GM21423 (cell line): ENCODE data around the gene SPPL3.
"Not testable (repeated sequence)": the region's sequence is repeated elsewhere in the genome, so short reads cannot be mapped to it uniquely, and the experiment has no call there.

Experiments
- ATAC-seq: cut with Tn5 transposase; IDR thresholded peaks from one replicate; pipeline ENCODE4 v1.9.1; 2021; ENCODE audit warnings: mild to moderate bottlenecking, moderate library complexity; ENCODE audit not compliant: unreplicated experiment

SPPL3 gene

DNA sequence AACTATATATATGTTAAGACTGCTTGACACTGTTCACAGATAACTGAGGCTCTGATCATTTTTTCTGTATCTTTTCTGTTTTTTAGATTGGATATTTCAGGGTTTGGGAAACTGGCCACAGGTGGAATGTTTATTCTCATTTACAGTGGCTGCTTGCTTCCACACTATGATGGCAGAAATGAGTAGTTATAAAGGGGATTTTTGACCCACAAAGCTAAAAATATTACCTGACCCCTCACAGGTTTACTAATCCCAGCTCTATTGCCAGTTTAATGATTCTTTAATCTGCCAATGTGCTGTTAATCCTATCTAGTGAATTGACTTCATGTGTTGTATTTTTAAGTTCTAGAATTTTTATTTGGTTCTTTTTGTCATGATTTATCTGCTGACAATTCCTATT, 148.9 kb downstream of the SPPL3 start:
- ATAC-seq, result no peak

DNA sequence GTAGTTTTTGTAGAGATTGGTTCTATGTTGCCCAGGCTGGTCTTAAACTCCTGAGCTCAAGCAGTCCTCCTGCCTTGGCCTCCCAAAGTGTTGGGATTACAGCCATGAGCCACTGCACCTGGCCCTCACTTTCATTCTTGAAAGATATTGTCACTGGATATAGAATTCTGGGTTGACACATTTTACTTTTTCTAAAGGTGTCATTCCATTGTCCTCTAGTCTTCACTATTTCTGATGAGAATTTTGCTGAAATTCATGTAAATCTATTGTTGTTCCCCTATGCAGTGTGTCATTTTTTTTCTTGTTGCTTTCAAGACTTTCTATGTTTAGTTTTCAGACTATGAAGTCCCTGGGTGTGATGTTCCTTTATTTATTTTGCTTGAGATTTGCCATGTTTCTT, 149.4 kb downstream of the SPPL3 start:
- no peak for ATAC-seq

DNA sequence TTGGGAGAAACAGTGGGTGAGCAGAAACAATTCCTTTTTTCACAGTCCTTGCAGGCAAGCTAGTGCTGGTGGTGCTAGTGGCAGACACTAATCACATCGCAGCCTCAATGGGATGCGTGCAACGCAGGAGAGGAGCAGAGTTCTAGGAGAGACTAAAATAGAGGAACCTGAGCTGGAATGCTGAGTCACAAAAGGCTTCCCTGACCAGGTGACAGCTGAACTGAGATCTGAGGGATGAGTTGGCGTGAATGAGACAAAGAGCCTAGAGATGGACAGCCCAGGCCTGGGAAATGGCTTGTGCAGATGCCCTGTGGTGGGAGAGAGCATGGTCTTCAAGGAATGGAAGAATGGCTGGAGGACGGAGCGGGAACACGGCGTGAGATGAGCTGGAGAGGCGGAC, 152.8 kb downstream of the SPPL3 start:
- ATAC-seq, result no peak

DNA sequence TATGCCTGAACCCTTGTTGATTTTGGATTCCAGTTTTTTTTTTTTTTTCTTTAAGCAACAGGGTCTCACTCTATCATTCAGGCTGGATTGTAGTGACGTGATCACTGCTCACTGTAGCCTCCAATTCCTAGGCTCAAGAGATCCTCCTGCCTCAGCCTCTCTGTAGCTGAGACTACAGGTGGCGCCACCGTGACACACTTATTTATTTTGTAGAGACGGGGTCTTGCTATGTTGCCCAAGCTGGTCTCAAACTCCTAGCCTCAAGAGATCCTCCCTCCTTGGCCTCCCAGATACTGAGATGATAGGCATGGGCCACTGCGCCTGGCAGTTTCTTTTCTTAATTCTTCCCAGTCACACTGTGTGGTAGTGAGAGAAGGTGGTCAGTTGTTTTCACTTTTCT, 153.4 kb downstream of the SPPL3 start:
- no peak for ATAC-seq

DNA sequence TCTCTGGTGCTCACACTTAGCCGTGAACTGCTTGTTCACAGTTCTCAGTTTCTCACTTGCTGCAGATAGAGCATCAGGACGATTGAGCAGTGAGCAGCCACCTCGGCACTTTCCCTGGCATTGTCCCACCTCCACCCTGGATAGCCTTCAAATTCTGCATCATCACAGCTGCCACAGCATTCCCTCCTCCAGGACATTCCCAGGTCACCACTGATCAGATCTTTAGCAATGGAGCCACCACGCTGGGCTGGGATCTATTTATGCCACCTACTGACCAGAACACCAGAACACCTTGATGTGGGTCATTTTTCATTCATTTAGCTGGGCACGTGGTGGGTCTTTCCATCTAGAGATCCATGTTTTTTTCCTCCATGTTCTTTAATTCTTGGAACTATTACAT, 154.9 kb downstream of the SPPL3 start:
- ATAC-seq, result no peak

DNA sequence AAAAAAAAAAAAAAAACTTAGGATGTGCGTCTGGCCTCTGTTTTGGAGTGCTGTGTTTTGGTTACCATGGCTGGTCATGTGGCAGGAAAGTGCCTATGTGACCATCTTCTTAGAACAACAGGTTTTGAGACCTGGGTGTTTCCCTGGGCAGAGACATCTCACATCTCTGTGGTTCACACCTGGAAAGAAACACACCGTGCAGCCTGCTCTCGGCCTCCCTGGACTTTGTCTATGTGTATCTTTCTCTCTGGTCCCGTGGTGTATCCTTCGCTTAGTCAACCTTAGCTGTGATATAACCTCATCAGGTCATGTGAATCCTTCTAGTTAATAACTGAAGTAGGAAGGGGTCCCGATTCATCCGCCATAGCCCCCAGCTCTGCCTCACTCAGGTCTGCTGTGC, 155.9 kb downstream of the SPPL3 start:
- ATAC-seq, result no peak

DNA sequence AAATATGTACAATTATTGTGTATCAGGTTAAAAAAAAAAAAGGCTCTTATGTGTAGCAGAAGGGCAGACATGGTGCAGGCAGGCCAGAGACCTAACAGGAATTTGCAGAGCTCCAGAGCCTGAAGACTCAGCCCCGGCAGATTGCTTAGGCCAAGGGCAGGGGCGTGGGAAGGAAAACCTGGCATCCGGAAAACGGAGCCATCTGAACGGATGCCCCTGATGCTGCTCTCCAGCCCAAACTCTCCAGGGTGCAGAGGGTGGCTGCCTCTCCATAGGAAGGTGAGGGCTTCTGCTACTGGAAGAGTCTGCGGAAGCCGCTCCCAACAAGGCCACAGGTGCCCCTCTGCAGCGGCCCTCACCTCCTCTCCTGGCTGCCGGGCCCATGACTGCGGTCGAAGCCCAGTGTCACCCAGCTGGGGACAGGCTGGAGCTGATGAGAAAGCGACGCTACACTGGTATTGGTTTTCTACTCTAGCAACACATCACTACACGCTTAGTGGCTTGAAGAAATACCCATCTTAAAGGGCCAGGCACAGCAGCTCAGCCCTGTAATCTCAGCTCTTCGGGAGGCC, 159.2 kb downstream of the SPPL3 start:
- no peak for ATAC-seq

DNA sequence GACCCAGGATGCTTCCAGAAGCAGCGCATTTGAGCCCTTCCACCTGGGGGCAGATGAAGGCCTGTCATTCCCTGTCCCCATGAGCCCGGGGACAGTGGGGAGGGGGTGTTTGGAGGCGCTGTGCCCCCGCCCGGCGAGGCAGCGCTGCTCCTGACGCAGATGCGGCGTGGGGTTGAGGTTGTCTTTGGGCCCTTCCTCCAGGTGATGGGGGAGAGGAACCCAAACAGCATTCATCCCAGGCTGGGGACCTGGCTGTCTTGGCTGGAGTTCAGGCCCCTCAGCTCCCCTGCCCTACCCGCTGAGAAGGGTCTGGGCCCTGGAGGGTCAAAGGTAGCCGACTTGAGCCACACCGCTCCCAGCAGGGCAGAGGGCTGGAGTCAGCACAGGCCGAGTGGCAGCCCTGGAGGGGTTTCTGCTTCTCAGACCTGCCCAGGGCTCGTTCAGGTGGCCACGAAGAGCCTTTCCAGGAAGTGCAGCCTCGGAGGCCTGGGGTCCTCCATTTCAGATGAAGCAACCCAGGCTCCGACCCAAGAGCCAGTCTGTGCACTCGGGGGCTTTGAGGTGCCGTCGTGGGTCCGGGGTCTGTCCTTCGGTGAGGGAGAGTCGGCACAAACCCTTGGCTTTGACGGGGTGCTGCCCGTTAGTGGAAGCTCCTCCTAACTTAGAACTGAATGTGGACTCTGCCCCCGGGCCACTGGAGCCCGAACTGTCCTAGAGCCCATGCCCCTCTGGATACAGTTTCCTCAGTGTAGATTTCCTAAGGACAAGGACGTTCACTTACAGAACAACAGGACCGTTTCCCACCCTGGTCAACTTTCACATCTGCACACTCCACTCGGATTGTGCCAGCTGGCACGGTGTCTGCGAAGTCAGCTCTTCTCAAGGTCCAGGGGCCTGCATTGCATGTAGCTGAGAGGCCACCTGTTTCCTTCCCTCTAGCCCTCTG, 162.4 kb downstream of the SPPL3 start:
- ATAC-seq, result no peak

DNA sequence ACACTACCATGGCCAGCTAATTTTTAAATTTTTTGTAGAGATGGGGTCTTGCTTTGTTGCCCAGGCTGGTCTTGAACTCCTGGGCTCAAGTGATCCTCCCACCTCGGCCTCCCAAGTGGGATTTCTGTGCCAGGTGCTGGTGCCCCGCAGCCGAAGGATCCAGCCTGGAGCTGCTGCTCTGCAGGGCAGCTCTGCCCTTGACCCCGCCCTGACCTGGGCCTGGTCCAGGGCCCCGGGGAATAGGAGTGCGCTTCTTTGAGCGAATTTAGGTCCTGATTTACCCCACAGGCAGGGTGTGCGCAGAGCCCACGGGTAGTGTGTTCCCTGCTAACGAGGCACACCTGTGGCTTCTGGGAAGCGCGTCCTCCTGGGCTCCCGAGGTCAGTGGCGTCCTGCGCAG, 163.3 kb downstream of the SPPL3 start:
- ATAC-seq, result no peak

DNA sequence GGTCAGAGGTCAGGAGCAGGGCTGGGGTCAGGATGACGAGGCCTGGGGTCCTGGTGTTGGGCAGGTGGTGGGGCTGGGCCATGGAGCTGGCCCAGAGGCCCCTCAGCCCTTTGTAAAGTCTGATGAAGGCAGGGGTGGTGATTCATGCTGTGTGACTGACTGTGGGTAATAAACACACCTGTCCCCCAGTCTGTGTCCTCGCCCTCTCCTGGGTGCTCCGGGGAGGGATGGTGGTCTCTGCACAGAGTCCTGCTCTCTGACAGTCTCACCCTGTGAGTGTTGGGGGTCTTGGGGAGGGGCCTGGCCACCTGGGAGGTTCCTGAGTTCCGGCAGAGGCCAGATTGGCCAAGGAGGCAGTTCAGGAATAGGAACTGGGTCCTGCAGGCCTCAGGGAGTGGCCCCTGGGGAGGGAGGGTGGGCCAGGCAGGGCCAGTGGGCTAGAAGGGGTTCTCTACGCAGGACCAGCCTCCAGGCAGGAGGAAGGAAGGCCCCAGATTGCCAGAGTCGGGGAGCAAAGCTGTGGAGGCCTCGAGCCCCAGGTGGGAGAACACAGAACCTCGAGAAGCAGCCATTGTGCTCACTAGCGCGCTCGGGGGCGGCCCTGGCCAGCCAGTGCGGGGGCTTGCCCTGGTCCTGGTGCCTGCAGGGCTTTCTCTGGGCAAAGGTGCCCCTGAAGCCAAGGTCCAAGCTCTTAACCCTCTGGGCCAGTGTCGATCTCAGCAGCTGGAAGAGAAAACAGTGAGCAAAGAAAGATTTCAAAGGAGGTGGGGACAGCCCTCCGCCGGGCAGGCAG, 164.1 kb downstream of the SPPL3 start:
- ATAC-seq, result no peak

DNA sequence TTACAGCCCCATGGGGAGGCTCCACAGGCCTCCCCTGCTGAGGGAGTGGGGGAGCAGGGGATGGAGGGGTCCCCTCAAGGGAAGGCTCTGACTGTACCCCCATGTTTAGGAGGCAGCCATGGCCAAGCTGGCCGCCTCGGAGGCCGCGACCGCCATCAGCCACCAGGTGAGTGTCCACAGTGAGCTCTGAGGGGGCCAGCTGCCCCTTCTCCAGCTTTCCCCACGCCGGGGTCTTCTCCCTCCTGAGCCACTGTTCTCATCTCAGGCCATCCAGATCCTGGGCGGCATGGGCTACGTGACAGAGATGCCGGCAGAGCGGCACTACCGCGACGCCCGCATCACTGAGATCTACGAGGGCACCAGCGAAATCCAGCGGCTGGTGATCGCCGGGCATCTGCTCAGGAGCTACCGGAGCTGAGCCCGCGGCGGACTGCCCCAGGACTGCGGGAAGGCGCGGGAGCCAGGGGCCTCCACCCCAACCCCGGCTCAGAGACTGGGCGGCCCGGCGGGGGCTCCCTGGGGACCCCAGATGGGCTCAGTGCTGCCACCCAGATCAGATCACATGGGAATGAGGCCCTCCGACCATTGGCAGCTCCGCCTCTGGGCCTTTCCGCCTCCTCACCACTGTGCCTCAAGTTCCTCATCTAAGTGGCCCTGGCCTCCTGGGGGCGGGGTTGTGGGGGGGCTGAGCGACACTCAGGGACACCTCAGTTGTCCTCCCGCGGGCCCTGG, 165.0 kb downstream of the SPPL3 start:
- no peak for ATAC-seq

DNA sequence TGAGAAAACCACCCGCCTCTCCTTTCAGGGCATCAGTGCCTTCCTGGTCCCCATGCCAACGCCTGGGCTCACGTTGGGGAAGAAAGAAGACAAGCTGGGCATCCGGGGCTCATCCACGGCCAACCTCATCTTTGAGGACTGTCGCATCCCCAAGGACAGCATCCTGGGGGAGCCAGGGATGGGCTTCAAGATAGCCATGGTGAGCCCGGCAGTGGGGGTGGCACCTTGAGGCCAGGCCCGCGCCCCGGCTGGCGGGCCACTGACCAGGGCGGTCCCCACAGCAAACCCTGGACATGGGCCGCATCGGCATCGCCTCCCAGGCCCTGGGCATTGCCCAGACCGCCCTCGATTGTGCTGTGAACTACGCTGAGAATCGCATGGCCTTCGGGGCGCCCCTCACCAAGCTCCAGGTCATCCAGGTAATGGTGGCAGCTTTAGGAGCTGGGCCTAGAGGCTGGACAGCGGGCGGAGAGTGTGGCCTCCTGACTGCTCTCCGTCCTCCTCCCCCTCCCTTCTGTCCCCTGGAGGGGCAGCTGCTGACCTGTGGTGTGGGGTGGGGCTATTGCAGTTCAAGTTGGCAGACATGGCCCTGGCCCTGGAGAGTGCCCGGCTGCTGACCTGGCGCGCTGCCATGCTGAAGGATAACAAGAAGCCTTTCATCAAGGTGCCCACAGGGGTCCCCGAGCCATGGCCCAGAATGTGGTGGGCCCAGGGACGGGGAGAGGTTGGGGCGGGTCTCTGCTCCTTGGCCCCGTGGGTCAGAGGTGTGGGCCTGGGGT, 165.7 kb downstream of the SPPL3 start:
- ATAC-seq, result no peak

DNA sequence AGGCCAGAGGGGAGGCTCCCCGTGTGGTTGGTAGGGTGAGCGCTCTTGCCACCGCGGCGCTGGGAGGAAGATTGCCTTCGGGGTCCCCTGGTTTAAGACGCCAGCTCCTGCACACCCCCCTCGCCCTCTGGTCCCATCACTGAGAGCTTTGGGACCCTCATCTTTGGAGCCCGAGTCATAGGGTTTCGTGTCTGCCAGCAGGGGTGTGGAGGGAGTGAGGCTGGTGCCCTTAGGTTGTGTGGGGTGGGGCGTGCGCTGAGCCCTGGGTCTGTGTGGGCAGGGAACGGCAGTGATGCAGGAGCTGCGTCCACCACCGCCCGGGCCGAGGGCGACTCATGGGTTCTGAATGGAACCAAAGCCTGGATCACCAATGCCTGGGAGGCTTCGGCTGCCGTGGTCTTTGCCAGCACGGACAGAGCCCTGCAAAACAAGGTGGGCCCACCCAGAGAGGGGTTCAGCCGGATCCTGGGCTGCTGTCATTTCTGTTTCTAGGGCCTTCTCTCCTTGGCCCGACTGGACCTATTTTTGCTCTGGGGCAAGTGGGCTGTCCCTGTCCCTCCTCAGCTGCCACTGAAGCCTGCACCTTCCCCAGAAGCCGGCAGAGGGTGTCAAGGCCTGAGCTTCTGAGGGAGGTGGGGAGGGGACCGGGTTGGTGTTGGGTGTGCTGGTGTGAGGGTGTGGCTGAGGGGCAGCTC, 166.5 kb downstream of the SPPL3 start:
- ATAC-seq, result no peak

DNA sequence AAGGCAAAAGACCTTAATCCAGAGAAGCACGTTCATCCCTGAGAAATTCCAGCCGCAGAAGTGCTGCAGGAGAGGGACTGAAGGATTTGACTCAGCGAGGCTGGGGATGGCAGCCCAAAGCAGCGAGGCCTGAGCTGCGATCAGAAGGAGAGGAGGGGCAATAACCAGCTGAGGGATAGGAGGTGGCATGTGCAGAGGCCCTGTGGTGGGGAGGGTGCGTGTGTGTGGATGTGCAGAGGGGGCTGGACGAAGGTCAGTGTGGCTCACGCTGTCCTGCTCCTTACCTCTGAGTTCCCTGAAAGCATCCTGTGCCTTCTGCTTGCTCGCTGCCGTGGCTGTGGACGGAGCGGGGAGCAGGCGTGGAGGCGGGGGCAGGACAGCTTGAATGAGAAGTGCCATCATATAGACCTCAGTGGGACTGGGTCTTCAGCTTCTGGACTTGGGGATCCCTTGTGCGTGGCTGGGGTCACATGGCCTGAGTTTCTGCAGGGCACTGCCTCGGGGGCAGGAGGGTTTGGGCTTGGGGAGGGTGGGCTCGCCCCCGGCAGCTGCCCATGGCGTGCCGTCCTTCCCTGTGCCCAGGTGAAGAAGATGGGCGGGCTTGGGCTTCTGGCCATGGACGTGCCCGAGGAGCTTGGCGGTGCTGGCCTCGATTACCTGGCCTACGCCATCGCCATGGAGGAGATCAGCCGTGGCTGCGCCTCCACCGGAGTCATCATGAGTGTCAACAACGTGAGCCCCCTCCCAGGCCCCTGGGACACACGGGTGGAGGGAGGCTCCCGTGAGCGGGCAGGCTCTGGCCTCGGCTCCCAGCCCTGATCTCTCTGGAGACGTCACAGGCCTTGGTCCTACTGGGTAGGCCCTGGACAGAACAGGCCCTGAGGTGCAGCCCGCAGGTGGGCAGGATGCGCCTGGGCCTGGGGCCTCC, 167.5 kb downstream of the SPPL3 start:
- no peak for ATAC-seq

DNA sequence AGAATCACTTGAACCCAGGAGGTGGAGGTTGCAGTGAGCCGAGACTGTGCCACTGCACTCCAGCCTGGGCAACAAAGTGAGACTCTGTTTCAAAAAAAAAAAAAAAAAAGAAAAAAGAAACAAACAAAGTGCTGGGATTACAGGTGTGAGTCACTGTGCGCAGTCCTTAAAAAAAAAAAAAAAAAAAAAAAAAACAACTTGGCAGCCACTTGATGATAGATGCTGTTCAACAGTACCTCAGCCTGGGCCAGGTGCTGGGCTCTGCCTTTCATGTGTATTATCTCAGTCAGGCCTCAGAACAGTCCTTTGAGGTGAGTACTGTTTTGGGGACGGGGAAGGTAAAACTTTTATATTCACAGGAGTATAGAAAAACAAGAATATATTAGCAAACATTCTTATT, 169.0 kb downstream of the SPPL3 start:
- ATAC-seq, result no peak

DNA sequence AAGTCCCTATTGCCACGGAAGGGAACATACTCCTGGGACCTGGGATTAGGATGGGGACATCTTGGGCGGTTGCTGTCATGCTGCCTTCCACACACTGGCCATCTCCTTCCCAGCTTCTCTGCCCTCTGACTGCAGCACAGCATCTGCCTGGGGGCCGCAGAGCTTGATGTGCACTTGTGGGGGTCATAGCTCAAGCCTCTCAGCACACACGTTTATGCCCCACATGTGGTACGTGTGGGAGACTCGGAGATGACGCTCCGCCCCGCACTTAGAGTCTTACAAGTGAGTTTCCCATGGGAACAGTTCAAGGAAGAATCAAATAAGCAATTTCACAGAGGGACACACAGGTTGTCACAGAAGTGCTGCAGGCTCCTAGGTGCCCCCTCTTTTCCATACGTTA, 169.9 kb downstream of the SPPL3 start:
- no peak for ATAC-seq

DNA sequence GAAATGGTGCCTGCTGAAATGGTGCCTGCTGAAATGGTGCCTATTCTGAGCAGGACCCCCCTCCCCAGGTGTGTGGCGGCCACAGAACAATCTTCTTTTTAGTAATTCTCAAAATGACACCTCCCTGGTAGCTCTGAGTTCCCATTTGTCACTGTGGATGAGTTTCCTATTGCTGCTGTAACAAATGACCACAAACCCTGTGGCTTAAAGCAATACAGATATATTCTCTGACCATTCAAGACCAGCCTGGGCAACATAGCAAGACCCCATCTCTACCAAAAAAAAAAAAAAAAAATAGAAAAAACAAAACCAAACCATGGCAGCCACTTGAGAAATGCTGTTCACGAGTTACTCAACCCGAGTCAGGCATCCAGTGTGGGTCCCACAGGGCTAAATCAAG, 170.6 kb downstream of the SPPL3 start:
- ATAC-seq, result no peak

DNA sequence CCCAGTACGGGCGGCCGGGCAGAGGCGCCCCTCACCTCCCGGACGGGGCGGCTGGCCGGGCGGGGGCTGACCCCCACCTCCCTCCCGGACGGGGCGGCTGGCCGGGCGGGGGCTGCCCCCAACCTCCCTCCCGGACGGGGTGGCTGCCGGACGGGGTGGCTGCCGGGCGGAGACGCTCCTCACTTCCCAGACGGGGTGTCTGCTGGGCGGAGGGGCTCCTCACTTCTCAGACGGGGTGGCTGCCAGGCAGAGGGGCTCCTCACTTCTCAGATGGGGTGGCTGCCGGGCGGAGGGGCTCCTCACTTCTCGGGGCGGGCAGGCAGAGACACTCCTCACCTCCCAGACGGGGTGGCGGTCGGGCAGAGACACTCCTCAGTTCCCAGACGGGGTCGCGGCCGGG, 172.0 kb downstream of the SPPL3 start:
- not testable (repeated sequence) for ATAC-seq

DNA sequence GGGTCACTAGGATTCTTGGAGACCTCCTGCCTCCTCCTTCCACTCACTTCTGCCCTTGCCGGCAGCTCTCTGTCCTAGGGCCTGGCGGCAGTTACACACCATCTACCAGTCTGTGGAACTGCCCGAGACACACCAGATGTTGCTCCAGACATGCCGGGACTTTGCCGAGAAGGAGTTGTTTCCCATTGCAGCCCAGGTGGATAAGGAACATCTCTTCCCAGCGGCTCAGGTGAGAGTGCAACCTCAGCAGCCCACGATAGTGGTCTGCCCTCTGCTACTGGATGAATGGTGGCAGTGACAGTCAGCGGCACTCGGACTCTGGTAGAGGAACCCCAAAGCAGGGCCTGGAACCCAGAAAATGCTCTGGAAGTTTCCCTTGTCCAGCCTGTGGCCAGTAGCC, 177.2 kb downstream of the SPPL3 start:
- ATAC-seq, result no peak
